Measurements from ENCODE around the gene GTF3C6. TPM values are rescaled to one million over a fixed set of nuclear protein-coding genes. Genes with fewer than 3 reads are reported as not detected.
"Not testable (repeated sequence)": the region's sequence is repeated elsewhere in the genome, so short reads cannot be mapped to it uniquely, and the experiment has no call there.

GTF3C6 gene
- total RNA-seq, 1 donor from 2014 or later: 94.2 TPM

DNA sequence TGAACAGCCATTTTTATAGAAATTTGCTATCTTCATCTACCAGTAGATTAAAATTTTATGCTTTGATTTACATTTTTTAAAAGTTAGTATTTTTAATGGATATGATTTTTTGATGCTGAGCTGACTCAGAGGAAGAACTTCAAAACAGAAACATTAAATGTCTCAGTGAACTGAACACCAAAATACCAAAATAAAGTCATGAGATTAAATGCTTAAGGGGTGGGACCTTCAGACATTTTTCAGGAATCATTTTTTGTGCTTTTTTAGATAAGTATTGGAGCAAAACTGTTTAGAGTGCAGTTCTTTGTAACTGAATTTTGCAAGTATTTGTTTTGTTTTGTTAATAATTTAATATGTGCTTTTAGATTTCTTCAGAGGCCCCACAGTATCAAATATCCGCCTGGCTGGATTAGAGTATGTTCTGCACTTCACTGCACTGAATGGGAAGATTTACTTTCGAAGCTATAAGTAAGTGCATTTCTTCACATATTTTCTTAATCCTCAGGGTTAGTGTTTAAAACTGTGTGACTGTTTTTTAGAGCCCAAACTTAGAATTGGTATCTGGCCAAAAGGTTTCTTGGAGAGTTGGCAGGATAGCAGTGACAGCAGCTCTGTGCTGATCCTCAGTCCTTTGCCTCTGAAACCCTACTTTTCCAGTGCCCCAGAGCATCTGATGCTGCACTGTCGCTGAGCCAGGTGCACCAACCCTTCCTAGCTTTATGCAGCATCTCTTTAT, 57.1 kb downstream of the GTF3C6 start:
- TF ChIP-seq, protein P1, sequence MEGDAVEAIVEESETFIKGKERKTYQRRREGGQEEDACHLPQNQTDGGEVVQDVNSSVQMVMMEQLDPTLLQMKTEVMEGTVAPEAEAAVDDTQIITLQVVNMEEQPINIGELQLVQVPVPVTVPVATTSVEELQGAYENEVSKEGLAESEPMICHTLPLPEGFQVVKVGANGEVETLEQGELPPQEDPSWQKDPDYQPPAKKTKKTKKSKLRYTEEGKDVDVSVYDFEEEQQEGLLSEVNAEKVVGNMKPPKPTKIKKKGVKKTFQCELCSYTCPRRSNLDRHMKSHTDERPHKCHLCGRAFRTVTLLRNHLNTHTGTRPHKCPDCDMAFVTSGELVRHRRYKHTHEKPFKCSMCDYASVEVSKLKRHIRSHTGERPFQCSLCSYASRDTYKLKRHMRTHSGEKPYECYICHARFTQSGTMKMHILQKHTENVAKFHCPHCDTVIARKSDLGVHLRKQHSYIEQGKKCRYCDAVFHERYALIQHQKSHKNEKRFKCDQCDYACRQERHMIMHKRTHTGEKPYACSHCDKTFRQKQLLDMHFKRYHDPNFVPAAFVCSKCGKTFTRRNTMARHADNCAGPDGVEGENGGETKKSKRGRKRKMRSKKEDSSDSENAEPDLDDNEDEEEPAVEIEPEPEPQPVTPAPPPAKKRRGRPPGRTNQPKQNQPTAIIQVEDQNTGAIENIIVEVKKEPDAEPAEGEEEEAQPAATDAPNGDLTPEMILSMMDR (IDR thresholded peaks at IDR 0.05; ENCODE audit: unreplicated experiment): no peak
- Mint-ChIP-seq H3K4me1 (ENCODE audit: low read depth) (peaks cover 2% of the 10 kb centered on the region), H3K27ac (no peak overlapping the region), H3K27me3 (no peaks in the 10 kb centered on the region), H3K4me3 (ENCODE audit: low read depth) (no peak overlapping the region), H3K9me3 (ENCODE audit: low read depth) (peaks cover 3% of the 10 kb centered on the region), H3K36me3 (ENCODE audit: insufficient read depth) (peaks cover 29% of the 10 kb centered on the region)
- no peak for DNase-seq (ENCODE audit: low spot score, unreplicated experiment)

DNA sequence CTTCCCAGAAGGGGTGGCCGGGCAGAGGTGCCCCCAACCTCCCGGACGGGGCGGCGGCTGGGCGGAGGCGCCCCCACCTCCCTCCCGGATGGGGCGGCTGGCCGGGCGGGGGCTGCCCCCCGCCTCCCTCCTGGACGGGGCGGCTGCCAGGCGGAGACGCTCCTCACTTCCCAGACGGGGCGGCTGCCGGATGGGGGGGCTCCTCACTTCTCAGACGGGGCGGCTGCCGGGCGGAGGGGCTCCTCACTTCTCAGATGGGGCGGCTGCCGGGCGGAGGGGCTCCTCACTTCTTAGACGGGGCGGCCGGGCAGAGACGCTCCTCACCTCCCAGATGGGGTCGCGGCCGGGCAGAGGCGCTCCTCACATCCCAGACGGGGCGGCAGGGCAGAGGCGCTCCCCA, 58.7 kb downstream of the GTF3C6 start:
- DNase-seq (ENCODE audit: low spot score, unreplicated experiment); H3K27ac Mint-ChIP-seq; H3K27me3 Mint-ChIP-seq; H3K4me3 Mint-ChIP-seq (ENCODE audit: low read depth); H3K4me1 Mint-ChIP-seq (ENCODE audit: low read depth); H3K9me3 Mint-ChIP-seq (ENCODE audit: low read depth): not testable (repeated sequence)
- H3K36me3 Mint-ChIP-seq (ENCODE audit: insufficient read depth): peaks cover 28% of the 10 kb centered on the region

Other genes with a start within 250 kb of the GTF3C6 start
- gene CDK19, start 143.2 kb upstream of the GTF3C6 start, total RNA-seq: 26.2 and 26.4 TPM in 2 replicates
- gene AMD1, start 83.9 kb upstream of the GTF3C6 start, total RNA-seq: 75.0 and 75.2 TPM in 2 replicates
- 22.2 and 23.6 TPM in 2 replicates for gene RPF2, start 23.3 kb downstream of the GTF3C6 start, total RNA-seq
- 7.0 and 8.1 TPM in 2 replicates for gene SLC16A10, start 128.8 kb downstream of the GTF3C6 start, total RNA-seq

Data from progenitor cell of endocrine pancreas (in vitro differentiated cells).